HepG2 (cell line): ENCODE data around the gene SCN8A. TPM values are rescaled to one million over a fixed set of nuclear protein-coding genes. Genes with fewer than 3 reads are reported as not detected.
A peak's percentile ranks its signal among the peaks of the same experiment; 100 is the strongest.

Source experiments
- AKNA ChIP-seq: sonication (generic); formaldehyde crosslinking; IDR thresholded peaks from 2 replicates; pipeline ENCODE4 v1.4.0; 2020; ENCODE audit warnings: missing genetic modification reagents, borderline replicate concordance
- ATF1 ChIP-seq: IDR thresholded peaks from 2 replicates; pipeline ENCODE4 v1.6.1; 2016; ENCODE audit warnings: mild to moderate bottlenecking, control low read depth
- ATRX ChIP-seq: sonication (generic); formaldehyde crosslinking; IDR thresholded peaks from 2 replicates; pipeline ENCODE4 v1.4.0; 2020; ENCODE audit warnings: missing genetic modification reagents, borderline replicate concordance
- BORCS8-MEF2B ChIP-seq: sonication (generic); formaldehyde crosslinking; IDR thresholded peaks from 2 replicates; pipeline ENCODE4 v1.8.0; 2022; ENCODE audit warnings: mild to moderate bottlenecking, missing genetic modification reagents
- DDIT3 ChIP-seq: sonication (generic); formaldehyde crosslinking; IDR thresholded peaks from 2 replicates; pipeline ENCODE4 v1.4.0; 2020; ENCODE audit warnings: mild to moderate bottlenecking, missing genetic modification reagents
- E2F5 ChIP-seq: sonication (generic); formaldehyde crosslinking; conservative IDR thresholded peaks from 2 replicates; pipeline ENCODE4 v1.4.0; 2020; ENCODE audit warnings: missing genetic modification reagents
- EED ChIP-seq: sonication (generic); formaldehyde crosslinking; IDR thresholded peaks from 2 replicates; pipeline ENCODE4 v1.5.0; 2020; ENCODE audit warnings: mild to moderate bottlenecking, missing genetic modification reagents
- GABPB1 ChIP-seq: IDR thresholded peaks from 2 replicates; pipeline ENCODE4 v1.6.1; 2016; ENCODE audit warnings: mild to moderate bottlenecking, missing genetic modification reagents, moderate library complexity, missing compliant biosample characterization
- GMEB1 ChIP-seq: sonication (generic); formaldehyde crosslinking; IDR thresholded peaks from 2 replicates; pipeline ENCODE4 v1.5.1; 2020; ENCODE audit warnings: missing genetic modification reagents, mild to moderate bottlenecking, borderline replicate concordance
- NAIF1 ChIP-seq: sonication (generic); formaldehyde crosslinking; IDR thresholded peaks from 2 replicates; pipeline ENCODE4 v1.5.0; 2020; ENCODE audit warnings: mild to moderate bottlenecking, missing genetic modification reagents, borderline replicate concordance
- POLR2AphosphoS2 ChIP-seq: IDR thresholded peaks from 2 replicates; pipeline ENCODE4 v1.6.1; 2011; ENCODE audit warnings: low read depth, low read length, improper control_type of control experiment
- POLR2G ChIP-seq: fragments of 200-400 bp; formaldehyde crosslinking; IDR thresholded peaks from 2 replicates; pipeline ENCODE4 v1.6.1; 2018; ENCODE audit warnings: mild to moderate bottlenecking, low read depth, low read length, moderate library complexity
- SAP130 ChIP-seq: IDR thresholded peaks from 2 replicates; pipeline ENCODE4 v1.6.1; 2016; ENCODE audit warnings: low read depth
- SRSF9 ChIP-seq: fragments of 200-400 bp; formaldehyde crosslinking; IDR thresholded peaks from 2 replicates; pipeline ENCODE4 v1.6.1; 2018; ENCODE audit warnings: borderline replicate concordance, mild to moderate bottlenecking, low read depth, low read length; ENCODE audit not compliant: insufficient read depth, poor library complexity, severe bottlenecking
- TRAFD1 ChIP-seq: sonication (generic); formaldehyde crosslinking; IDR thresholded peaks from 2 replicates; pipeline ENCODE4 v1.5.1; 2020; ENCODE audit warnings: missing genetic modification reagents, mild to moderate bottlenecking, borderline replicate concordance
- ZNF441 ChIP-seq: sonication (generic); formaldehyde crosslinking; IDR thresholded peaks from 2 replicates; pipeline ENCODE4 v1.7.0; 2021; ENCODE audit warnings: missing genetic modification reagents, borderline replicate concordance
- ZNF670 ChIP-seq: sonication (generic); formaldehyde crosslinking; IDR thresholded peaks from 2 replicates; pipeline ENCODE4 v1.8.0; 2022; ENCODE audit warnings: mild to moderate bottlenecking, missing genetic modification reagents, borderline replicate concordance
- ZZZ3 ChIP-seq: sonication (generic); formaldehyde crosslinking; IDR thresholded peaks from 2 replicates; pipeline ENCODE4 v1.4.0; 2020; ENCODE audit warnings: missing genetic modification reagents, mild to moderate bottlenecking, borderline replicate concordance
- polyA plus RNA-seq, 8 experiments: library from polyadenylated mRNA; depleted of rRNA in 3 of 8; stranded (reverse) in 7 of 8; unstranded in 1 of 8; fragments of >200 nt; fragmentation: Illumina TruSeq in 4 of 8; extraction: Trizol in 4 of 8; gene quantifications; 2 replicates each; pipeline versions ENCODE4 v1.2.1 to v1.2.3, GENCODE V29; 2011 to 2016; ENCODE audit warnings: low read depth in 4 of 8, missing spikeins in 1 of 8, mixed read lengths in 1 of 8; ENCODE audit not compliant: insufficient read depth in 1 of 8
- total RNA-seq, 5 experiments: library from RNA; depleted of rRNA; stranded (reverse); fragments of >200 nt; fragmentation: Illumina TruSeq; extraction: Trizol; gene quantifications; 2 replicates each; pipeline ENCODE4 v1.2.3, GENCODE V29; 2016; ENCODE audit warnings: low read depth in 1 of 5

SCN8A gene
- total and polyA plus RNA-seq, 2 of the 13 experiments (the other 11 are each of a cell fraction or from before 2014, with no cell fraction given) = 0.57 to 1.4 TPM

GRCh38 chr12:51591016-51591901 is at the start of gene SCN8A (continued):
- TF ChIP-seq AKNA = no peak
- no peak for TF ChIP-seq ATRX (CRISPR knock-in tag)
- TF ChIP-seq TRAFD1 (CRISPR knock-in tag) = no peak
- no peak for TF ChIP-seq DDIT3
- no peak for TF ChIP-seq NAIF1 (CRISPR knock-in tag)
- peak; percentile 52; the same call in 1 of the 2 replicates for TF ChIP-seq POLR2G
- no peak for TF ChIP-seq EED (CRISPR knock-in tag)
- TF ChIP-seq POLR2AphosphoS2 = no peak
- 0 out of 2 replicates have a peak, but pooled peaks have one; percentile 12 for TF ChIP-seq SAP130 (CRISPR knock-in tag)
- TF ChIP-seq SRSF9 = no peak
- TF ChIP-seq GABPB1 = peak; percentile 23; the same call in 1 of the 2 replicates
- no peak for TF ChIP-seq ZZZ3 (CRISPR knock-in tag)
- TF ChIP-seq E2F5 = no peak
- TF ChIP-seq ATF1 (CRISPR knock-in tag) = no peak
- TF ChIP-seq BORCS8-MEF2B (CRISPR knock-in tag) = no peak
- TF ChIP-seq ZNF670 (CRISPR knock-in tag) = no peak
- TF ChIP-seq GMEB1 (CRISPR knock-in tag) = no peak
- no peak for TF ChIP-seq ZNF441 (CRISPR knock-in tag)
